NT2/D1 (cell line): ENCODE measurements around the gene PSMD1.

Experiments used
- YY1 ChIP-seq: IDR thresholded peaks from 2 replicates; pipeline ENCODE4 v1.6.1; 2011; ENCODE audit not compliant: insufficient read length, insufficient read depth
- ZNF274 ChIP-seq: IDR thresholded peaks from 2 replicates; pipeline ENCODE4 v1.6.1; 2011; ENCODE audit warnings: mild to moderate bottlenecking, low read depth, low read length

GRCh38 chr2:231015926-231016325 is 40.7 kb upstream of the PSMD1 start:
- TF ChIP-seq ZNF274 (no peak), YY1 (no peak)
